HL-60 (cell line): ENCODE measurements around the gene VPS36.

Experiments used
- GABPA ChIP-seq: IDR thresholded peaks from 2 replicates; pipeline ENCODE4 v1.6.1; 2012; ENCODE audit warnings: low read depth
- POLR2AphosphoS5 ChIP-seq: IDR thresholded peaks from 2 replicates; pipeline ENCODE4 v1.6.1; 2012; ENCODE audit warnings: low read depth
- SPI1 ChIP-seq: IDR thresholded peaks from 2 replicates; pipeline ENCODE4 v1.6.1; 2012; ENCODE audit warnings: low read depth, mild to moderate bottlenecking, borderline replicate concordance
- TF ChIP-seq, protein P1 (sequence below): IDR thresholded peaks from one replicate; pipeline ENCODE4 v1.5.1; 2011; ENCODE audit warnings: low read length, control low read depth, inconsistent platforms; ENCODE audit not compliant: insufficient read depth
- TF ChIP-seq, protein P2 (sequence below): IDR thresholded peaks from 2 replicates; pipeline ENCODE4 v1.6.1; 2012; ENCODE audit warnings: low read depth; ENCODE audit not compliant: insufficient replicate concordance

DNA sequence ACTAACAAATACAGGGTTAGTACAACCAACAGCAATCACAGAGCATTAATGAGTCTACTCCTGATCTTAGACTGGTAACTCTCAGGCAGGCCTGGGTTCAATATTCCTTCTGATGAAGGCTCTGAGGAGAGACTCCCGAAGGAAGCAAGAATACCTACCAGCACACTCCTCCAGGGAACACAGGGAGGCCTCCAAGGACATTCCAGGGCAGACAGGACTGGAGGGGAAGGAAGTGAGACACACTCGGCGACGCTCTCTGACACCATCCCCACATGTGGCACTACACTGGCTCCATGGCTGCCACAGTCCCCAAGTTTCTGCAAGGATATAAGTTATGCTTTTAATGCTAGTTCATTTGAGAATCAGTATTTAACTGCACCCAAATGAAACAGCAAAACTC lies 64.6 kb downstream of the VPS36 start:
- TF ChIP-seq POLR2AphosphoS5 (no peak), SPI1 (no peak), GABPA (no peak)
- TF ChIP-seq, protein P1, sequence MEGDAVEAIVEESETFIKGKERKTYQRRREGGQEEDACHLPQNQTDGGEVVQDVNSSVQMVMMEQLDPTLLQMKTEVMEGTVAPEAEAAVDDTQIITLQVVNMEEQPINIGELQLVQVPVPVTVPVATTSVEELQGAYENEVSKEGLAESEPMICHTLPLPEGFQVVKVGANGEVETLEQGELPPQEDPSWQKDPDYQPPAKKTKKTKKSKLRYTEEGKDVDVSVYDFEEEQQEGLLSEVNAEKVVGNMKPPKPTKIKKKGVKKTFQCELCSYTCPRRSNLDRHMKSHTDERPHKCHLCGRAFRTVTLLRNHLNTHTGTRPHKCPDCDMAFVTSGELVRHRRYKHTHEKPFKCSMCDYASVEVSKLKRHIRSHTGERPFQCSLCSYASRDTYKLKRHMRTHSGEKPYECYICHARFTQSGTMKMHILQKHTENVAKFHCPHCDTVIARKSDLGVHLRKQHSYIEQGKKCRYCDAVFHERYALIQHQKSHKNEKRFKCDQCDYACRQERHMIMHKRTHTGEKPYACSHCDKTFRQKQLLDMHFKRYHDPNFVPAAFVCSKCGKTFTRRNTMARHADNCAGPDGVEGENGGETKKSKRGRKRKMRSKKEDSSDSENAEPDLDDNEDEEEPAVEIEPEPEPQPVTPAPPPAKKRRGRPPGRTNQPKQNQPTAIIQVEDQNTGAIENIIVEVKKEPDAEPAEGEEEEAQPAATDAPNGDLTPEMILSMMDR: no peak
- TF ChIP-seq, protein P2, sequence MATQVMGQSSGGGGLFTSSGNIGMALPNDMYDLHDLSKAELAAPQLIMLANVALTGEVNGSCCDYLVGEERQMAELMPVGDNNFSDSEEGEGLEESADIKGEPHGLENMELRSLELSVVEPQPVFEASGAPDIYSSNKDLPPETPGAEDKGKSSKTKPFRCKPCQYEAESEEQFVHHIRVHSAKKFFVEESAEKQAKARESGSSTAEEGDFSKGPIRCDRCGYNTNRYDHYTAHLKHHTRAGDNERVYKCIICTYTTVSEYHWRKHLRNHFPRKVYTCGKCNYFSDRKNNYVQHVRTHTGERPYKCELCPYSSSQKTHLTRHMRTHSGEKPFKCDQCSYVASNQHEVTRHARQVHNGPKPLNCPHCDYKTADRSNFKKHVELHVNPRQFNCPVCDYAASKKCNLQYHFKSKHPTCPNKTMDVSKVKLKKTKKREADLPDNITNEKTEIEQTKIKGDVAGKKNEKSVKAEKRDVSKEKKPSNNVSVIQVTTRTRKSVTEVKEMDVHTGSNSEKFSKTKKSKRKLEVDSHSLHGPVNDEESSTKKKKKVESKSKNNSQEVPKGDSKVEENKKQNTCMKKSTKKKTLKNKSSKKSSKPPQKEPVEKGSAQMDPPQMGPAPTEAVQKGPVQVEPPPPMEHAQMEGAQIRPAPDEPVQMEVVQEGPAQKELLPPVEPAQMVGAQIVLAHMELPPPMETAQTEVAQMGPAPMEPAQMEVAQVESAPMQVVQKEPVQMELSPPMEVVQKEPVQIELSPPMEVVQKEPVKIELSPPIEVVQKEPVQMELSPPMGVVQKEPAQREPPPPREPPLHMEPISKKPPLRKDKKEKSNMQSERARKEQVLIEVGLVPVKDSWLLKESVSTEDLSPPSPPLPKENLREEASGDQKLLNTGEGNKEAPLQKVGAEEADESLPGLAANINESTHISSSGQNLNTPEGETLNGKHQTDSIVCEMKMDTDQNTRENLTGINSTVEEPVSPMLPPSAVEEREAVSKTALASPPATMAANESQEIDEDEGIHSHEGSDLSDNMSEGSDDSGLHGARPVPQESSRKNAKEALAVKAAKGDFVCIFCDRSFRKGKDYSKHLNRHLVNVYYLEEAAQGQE: no peak
